ENCODE results near the gene LEUTX.
A peak's percentile ranks its signal among the peaks of the same experiment; 100 is the strongest.

Gene LEUTX

GRCh38 chr19:39825093-39825463 lies 46.4 kb downstream of the LEUTX start:
- DNase-seq: no peak

- no peak for DNase-seq
Measured at GRCh38 chr19:39825531-39826076, 47.0 kb downstream of the LEUTX start.

DNA sequence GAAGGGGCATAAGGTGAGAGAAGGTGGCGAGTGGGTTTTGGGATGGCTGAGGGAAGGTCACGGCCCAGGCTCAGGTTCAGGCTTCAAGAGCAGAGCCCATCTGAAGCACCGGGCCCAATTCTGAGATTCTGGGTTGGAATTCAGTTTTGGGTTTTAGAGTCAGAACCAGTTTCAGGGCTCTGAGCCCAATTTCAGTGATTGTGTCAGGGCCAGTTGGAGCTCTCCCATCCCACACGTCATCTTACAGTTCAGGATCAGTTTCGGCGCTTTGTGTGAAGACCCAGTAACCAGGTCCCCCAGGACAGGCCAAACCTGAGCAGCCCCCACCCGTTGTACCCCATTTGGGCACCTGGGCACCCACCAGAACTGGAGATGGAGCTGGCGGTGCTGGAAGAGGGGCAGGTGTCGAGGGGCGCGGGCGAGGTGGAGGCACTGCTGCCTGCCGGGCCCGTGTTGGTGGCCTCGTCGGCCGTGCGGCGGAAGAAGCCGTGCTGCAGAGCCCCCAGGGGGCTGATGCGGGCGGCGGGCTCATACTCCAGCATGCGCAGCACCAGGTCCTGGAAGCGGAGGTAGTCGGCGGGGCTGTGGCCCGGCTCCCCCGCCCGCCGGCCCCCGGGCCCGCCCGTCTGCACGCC lies 47.8 kb downstream of the LEUTX start:
- DNase-seq: no peak

DNA sequence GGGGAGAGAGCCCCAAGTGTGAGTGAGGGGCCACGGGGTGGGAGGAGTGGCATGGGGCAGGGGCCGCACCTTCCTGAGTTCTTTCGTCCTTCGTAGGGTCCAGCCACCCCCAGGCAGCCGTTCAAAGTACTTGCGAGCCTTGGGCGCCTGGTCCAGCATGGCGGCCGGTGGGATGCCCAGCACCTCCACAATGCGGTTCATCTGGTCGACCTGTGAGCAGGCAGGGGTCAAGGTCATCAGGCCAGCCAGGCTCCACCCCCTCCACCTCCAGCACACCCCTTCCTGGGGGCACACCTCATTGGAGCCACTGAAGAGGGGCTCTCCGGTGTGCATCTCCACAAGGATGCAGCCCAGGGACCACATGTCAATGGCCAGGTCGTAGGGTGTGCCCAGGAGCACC lies 48.6 kb downstream of the LEUTX start:
- no peak for DNase-seq

DNA sequence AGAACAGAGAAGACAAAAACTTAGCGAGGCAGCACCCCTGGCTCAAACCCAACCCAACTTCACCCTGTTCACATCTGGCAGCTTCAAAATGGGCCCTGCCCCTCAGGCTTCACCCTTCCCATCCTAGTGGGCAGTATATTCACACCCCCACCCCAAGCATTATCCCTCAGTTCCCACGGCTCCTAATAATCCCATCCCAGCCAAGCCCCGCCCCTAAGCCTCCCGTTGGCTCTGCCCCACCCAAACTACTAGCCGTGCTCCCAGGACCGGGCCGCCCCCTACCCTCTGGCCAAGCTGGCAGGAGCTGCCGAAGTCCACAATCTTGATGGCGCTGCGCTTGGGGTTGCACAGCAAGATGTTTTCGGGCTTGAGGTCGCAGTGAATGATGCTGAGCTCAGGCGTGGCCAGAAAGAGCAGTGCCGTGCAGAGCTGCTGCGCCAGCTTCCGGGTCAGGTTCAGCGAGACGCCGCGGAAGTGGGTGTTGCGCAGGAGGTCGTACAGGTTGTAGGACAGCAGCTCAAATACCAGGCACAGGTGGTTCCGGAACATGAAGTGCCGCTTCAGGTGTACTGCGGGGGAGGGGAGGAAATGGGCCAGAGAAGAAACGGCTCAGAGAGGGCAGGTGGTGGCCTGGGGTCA lies 49.5 kb downstream of the LEUTX start:
- no peak for DNase-seq

DNA sequence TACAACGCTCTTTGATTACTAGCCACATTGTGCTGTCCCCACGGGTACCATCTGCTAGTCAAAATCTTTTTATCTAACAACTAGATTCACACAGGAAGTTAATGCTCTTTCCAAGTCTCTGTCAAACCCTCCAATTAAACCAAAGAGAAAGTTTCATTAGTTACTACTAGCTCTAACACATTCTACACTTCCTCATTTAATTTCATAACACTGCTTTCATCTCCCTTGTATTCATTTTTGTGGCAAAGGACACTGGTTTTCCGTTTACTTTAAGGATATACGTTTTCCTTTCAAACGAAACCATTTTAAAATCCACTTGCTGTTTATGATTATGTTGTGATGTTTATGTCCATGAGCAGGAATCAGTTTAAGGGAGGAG lies 50.0 kb downstream of the LEUTX start:
- no peak for DNase-seq

DNA sequence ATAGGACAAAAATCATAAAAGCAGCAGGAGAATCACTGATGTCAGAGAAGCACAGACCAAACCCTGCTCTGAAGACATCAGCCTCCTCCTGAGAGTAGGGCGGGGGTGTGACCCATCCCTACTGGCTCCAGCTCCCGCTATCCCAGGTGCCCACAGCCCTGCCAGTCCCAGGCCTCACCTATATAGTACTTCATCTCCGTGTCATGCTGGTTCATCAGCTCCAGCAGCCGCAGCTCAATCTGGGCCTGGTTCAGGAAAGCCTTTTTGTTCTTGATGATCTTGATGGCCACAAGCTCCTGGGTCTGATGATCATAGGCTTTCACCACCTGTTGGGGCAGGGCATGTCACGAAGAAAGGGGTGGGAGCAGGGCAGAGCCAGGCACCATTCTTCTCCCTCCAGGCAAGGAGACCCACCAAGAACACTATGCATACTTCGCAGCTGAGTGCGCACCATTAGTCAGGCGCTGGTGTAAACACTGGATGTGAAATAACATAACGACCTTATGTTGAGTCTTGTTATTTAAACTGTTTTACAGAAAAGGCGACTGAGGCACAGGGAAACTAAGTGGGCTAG lies 51.1 kb downstream of the LEUTX start:
- no peak for DNase-seq

- DNase-seq: no peak
Measured at GRCh38 chr19:39830406-39830805, 51.8 kb downstream of the LEUTX start.

DNA sequence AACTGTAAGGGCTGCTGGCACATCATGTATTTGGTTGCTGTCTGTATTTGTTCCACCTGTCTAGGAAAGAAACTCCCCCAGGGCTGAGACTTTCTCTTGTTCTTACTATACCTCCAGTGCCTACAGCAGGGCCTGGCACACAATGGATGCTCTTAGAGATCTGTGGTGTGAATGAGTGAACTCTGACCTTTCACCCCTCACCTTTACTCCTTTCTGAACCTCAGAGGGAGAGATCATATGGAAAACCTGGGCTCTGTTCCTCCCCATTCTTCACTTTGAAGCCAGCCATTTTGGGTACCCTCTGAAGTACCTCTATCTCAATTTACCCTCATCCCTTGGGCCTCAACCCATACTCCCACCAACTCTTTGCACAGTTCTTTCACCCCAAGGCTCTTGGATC lies 52.2 kb downstream of the LEUTX start:
- DNase-seq: no peak

DNA sequence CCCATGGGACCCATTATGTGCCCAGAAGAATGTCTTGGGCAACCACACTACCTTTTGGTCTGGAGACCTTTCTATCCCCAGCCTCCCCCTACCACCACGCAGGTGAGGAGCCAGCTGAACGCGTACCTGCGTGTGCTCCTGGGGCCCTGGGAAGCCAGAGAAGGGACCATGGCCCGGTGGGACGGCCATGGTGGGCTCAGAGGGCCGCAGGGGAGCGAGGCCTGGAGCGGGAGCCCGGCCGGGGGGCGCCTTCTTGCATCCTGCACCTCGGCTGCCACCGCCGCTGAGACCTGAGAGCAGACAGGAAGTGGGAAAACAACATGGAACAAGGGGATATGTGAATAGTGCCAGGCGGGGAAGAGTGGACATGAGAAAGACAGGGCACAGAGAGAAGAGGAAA lies 53.0 kb downstream of the LEUTX start:
- no peak for DNase-seq

DNA sequence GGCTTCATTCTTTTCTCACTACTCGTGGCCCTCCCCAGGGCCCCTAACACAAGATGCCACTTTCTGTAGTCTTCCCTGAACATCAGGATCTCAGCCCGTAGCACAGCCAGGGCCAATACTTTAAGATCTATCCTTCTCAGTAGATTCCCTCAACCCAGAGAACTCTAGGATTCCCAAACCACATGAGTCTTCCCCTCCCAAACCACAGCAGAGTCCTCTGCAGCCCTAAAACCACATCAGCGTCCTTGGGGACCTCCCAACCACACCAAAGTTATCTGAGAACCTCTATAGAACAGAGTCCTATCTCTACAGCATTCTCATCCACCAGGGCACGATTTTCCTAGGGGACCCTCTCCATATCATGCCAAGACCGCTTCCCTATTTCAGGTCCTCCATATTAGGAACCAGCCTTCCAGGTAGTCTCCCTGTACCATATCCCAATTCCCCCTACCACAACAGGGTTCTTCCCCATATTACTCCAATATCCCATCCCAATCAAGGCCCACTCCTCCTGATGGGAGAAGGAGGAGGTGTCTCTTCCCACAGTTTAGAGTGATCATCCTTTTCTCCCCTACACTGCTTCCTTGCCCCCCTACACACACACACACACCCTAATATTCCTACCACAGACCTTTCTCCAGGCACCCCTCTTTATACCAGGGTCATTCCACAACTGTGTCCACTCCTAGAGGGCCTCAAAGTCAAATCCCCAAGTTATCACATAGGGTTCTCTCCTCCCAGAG lies 53.9 kb downstream of the LEUTX start:
- DNase-seq: no peak

DNA sequence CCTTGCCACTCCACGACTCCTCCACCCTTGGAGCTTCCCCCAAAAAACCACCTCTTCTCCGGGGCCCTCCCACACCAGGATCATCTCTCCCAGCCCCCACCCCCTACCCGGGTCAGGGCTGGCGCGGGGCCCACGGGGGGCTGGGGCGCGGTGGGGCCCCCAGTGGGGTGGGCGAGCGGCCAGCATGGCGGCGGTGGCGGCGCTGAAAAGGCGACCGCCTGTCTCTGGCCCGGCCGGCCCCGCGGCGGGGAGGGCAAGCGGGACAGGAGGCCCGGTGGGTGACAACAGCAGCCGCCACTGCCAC lies 54.5 kb downstream of the LEUTX start:
- DNase-seq: no peak

GRCh38 chr19:39833464-39834286 lies 55.0 kb downstream of the LEUTX start, which contains the start of gene DYRK1B:
Gene DYRK1B (minus strand): TSS chr19:39834162. CDS start chr19:39831867, 2,295 bp downstream.
- peak; percentile 94 for DNase-seq

GRCh38 chr19:39834287-39834841 lies 55.7 kb downstream of the LEUTX start:
- DNase-seq: no peak
